Measurements from ENCODE around the gene MORC2. TPM values are rescaled to one million over a fixed set of nuclear protein-coding genes. Genes with fewer than 3 reads are reported as not detected.
A peak's percentile ranks its signal among the peaks of the same experiment; 100 is the strongest.

MORC2 gene
- total RNA-seq, 2 experiments from 2014 or later: 39.2 to 49.4 TPM

DNA sequence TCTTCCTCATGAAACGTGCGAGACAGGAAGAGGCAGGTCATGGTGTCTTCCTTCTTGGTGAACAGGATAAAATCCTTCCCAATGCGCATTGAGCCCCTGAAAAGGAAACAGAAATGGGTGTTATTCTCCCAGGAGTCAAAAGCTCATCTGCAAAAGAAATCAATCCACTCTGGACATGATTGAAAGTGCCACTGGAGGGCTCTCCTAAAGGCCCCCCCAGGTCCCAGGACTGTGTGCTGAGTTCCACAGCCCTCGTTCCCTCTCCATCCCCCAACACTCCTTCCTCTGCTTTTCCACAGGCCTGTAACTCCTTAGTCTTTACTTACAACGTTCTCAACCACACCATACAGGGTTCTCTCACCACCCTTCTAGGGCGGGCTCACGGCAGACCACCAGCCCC, 22.2 kb downstream of the MORC2 start:
- H3K27ac Mint-ChIP-seq: no peak overlapping the region
- CTCF ChIA-PET: interaction anchor here (0.8 to 1.2 kb wide), 4 partner anchors 8 to 447 kb away, joined by 3 to 5 read pairs (median 3); partner anchors contain the start of genes MORC2 and TUG1
- H3K9me3 Mint-ChIP-seq: peaks cover 3% of the 10 kb centered on the region
- H3K4me3 Mint-ChIP-seq: no peak overlapping the region
- H3K4me1 Mint-ChIP-seq: peaks cover 61% of the 10 kb centered on the region
- H3K27me3 Mint-ChIP-seq: no peaks in the 10 kb centered on the region
- H3K36me3 Mint-ChIP-seq (ENCODE audit: low read depth): peaks cover 64% of the 10 kb centered on the region
- POLR2A ChIA-PET: no interaction called here
- DNase-seq: no peak

DNA sequence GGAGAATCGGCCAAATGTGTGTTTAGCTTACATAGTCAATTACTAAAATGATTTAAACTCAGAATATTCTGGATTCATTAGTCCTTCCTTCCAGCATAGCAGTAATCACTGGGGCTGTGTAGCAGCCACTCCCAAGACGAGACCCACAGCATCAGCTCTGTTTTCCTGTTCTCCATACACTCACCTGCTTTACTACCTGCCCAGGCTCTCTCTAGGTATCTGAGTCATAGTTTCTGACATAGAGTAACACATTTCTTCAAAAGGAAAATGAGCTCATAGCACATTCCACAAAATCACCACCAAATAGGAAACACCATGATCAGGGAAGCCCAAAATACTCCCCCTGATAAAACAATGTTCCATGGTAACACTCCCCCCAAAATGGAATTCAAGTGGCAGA, 22.9 kb downstream of the MORC2 start:
- H3K9me3 Mint-ChIP-seq: peaks cover 3% of the 10 kb centered on the region
- H3K4me1 Mint-ChIP-seq: peaks cover 64% of the 10 kb centered on the region
- ChIA-PET CTCF (interaction anchor here (0.9 to 1.5 kb wide), 4 partner anchors 9 to 448 kb away, joined by 3 to 5 read pairs (median 3); no protein-coding TSS in a partner anchor), POLR2A (no interaction called here)
- H3K36me3 Mint-ChIP-seq (ENCODE audit: low read depth): peaks cover 65% of the 10 kb centered on the region
- H3K27me3 Mint-ChIP-seq: no peaks in the 10 kb centered on the region
- H3K27ac Mint-ChIP-seq: no peak overlapping the region
- no peak overlapping the region for H3K4me3 Mint-ChIP-seq
- DNase-seq: no peak

DNA sequence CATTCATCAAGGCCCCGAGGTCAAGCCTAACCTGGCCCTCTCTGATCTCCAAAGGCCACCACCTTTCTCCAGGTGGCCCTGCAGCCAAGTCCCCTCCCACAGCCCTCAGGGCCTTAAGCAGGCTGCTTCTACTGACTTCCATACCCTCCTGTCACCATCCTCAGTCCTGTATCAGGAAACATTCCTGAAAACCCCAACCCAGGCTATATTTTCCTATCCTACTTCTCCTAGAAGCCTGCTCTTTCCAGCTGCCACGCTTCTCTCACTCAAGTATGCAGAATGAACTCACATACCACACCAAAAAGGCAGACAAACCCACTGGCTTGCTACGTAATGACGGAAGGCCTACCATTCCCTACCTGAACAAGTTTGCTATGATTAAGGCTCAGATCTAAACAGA, 23.6 kb downstream of the MORC2 start:
- no peak overlapping the region for H3K27ac Mint-ChIP-seq
- peaks cover 71% of the 10 kb centered on the region for H3K4me1 Mint-ChIP-seq
- no peaks in the 10 kb centered on the region for H3K27me3 Mint-ChIP-seq
- no peak overlapping the region for H3K4me3 Mint-ChIP-seq
- ChIA-PET POLR2A (no interaction called here), CTCF (interaction anchor here (1.5 kb wide), 1 partner anchor 140 kb away, joined by 5 read pairs; no protein-coding TSS in a partner anchor)
- DNase-seq: no peak
- H3K9me3 Mint-ChIP-seq: peaks cover 3% of the 10 kb centered on the region
- peaks cover 65% of the 10 kb centered on the region for H3K36me3 Mint-ChIP-seq (ENCODE audit: low read depth)

DNA sequence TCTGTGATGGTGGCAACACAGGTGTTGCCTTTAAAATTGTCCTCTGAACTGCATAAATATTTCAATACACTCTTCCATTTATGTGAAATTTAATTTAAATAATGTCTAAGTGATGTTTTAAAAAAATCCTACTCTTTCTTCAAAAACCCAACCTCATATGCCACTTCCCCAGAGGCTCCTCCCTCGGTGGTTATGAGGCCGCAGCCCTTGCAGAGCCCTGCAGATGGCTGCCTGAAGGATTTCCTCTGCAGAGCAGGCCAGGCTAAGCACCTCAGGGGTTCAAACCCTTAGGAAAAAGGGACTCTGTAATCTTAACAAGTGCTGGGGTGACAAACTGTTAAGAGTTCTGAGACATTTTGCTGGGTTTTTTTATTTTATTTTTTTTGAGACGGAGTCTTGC, 25.2 kb downstream of the MORC2 start:
- no peaks in the 10 kb centered on the region for H3K27me3 Mint-ChIP-seq
- DNase-seq: peak; percentile 83
- H3K36me3 Mint-ChIP-seq (ENCODE audit: low read depth): peaks cover 72% of the 10 kb centered on the region
- H3K4me3 Mint-ChIP-seq: peak overlapping the region; percentile 30
- ChIA-PET CTCF (no interaction called here), POLR2A (no interaction called here)
- H3K27ac Mint-ChIP-seq: peak overlapping the region; percentile 83
- peaks cover 75% of the 10 kb centered on the region for H3K4me1 Mint-ChIP-seq
- peaks cover 3% of the 10 kb centered on the region for H3K9me3 Mint-ChIP-seq

DNA sequence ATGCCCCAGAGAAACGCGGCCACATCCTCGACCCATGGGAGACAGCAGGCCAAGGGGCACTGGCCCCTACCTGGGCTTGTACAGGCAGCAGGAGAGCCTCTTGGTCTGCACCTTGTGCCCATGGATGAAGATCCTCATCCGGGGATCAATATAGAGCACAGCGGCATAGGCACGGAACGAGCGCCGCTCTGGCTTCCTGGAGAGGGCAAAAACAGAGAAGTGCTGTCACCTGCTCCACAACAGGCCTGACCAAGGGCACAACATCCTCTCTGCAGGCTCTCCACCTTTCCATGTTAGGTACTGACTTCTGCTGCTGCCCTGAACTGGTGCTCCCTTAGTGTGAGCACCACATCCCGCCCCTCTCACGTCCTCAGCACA, 27.2 kb downstream of the MORC2 start:
- Mint-ChIP-seq H3K4me1 (peaks cover 76% of the 10 kb centered on the region), H3K27ac (peak overlapping the region; percentile 94)
- no peak for DNase-seq

DNA sequence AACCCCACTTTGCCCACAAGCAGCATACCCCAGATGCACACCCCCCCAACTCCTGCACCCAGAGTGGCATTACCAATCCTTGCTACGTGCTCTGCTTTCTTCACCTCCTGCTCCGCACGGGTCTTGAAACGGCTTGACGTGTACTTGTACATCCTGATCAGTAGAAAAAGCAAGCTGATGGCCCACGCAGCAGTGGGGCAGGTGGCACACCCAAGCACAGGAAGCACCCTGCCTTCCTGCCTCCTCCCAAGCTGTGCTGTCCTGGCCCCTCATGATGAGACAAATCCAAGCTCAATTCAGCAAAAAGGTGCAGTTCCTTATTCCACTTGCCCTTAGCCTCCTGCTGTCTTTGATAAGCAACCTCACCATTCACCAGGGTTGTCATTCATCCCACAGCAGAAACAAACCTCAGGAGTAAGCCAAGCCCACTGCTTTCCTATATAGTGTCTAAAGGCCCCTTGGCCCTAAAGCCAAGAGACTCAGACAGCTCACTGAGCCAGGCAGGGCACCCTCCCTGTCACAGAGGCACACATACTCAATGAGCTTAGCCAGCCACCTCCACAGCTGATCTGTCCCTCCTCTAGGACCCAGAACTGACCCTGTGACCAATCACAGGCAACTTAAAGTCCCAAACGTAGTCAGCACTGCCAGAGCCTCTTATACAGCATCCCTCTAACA, 27.8 kb downstream of the MORC2 start:
- DNase-seq: peak; percentile 59
- H3K27me3 Mint-ChIP-seq: no peaks in the 10 kb centered on the region
- peak overlapping the region; percentile 94 for H3K27ac Mint-ChIP-seq
- POLR2A ChIA-PET: no interaction called here
- peaks cover 71% of the 10 kb centered on the region for H3K4me1 Mint-ChIP-seq
- peaks cover 85% of the 10 kb centered on the region for H3K36me3 Mint-ChIP-seq (ENCODE audit: low read depth)
- CTCF ChIA-PET: interaction anchor here (0.8 to 1.1 kb wide), 2 partner anchors 11 to 48 kb away, joined by 3 to 4 read pairs; no protein-coding TSS in a partner anchor
- peaks cover 3% of the 10 kb centered on the region for H3K9me3 Mint-ChIP-seq
- H3K4me3 Mint-ChIP-seq: peak overlapping the region; percentile 70

More for the DNA sequence above, 27.2 kb downstream of the MORC2 start:
- Mint-ChIP-seq H3K27me3 (no peaks in the 10 kb centered on the region), H3K9me3 (peaks cover 3% of the 10 kb centered on the region), H3K36me3 (ENCODE audit: low read depth) (peaks cover 85% of the 10 kb centered on the region), H3K4me3 (peak overlapping the region; percentile 70)
- POLR2A ChIA-PET: no interaction called here
- CTCF ChIA-PET: no interaction called here

DNA sequence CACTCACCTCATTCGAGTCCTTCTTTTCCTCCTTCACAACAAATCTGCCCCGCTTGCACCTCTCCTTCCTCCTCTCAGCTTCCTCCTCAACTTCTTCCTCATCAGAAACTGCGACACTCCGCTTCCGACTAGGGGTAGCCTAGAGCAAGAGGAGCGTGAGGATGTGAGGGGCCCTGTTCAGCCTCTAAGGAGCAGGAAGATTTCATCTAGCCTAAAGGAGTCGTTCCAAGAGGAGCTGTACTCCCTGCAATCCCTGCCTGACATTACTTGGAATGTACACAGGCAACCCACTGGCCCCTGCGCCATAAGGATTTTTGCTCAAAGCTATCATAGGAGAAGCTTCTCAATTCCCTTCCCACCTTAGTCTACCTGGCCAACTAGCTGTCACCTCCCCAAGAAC, 34.5 kb downstream of the MORC2 start:
- DNase-seq: no peak
- Mint-ChIP-seq H3K9me3 (no peaks in the 10 kb centered on the region), H3K4me3 (no peak overlapping the region), H3K27me3 (no peaks in the 10 kb centered on the region), H3K27ac (no peak overlapping the region), H3K36me3 (ENCODE audit: low read depth) (peaks cover 76% of the 10 kb centered on the region), H3K4me1 (peaks cover 12% of the 10 kb centered on the region)
- CTCF ChIA-PET: no interaction called here
- POLR2A ChIA-PET: no interaction called here

DNA sequence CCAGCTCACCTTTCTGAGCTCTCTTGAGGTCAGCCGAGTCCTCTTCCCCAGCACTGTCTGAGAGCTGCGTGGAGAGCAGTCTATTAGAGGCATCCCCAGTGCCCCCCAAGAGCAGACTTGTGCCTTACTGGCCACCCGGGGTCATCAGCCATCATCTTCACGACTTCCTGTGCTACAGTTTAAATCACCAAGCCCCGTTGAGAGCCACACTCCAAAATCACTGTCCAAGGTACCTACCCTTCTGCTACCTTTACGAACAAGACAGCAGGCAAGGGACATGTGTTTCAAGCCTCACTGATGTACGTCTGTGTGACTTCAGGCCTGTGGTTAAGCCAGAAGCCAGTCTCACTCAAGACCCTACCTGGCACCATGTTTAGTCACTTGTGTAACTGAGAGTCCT, 35.1 kb downstream of the MORC2 start:
- CTCF ChIA-PET: no interaction called here
- no peaks in the 10 kb centered on the region for H3K27me3 Mint-ChIP-seq
- peaks cover 71% of the 10 kb centered on the region for H3K36me3 Mint-ChIP-seq (ENCODE audit: low read depth)
- H3K4me3 Mint-ChIP-seq: no peak overlapping the region
- POLR2A ChIA-PET: no interaction called here
- H3K4me1 Mint-ChIP-seq: peaks cover 10% of the 10 kb centered on the region
- no peaks in the 10 kb centered on the region for H3K9me3 Mint-ChIP-seq
- H3K27ac Mint-ChIP-seq: no peak overlapping the region
- DNase-seq: no peak

DNA sequence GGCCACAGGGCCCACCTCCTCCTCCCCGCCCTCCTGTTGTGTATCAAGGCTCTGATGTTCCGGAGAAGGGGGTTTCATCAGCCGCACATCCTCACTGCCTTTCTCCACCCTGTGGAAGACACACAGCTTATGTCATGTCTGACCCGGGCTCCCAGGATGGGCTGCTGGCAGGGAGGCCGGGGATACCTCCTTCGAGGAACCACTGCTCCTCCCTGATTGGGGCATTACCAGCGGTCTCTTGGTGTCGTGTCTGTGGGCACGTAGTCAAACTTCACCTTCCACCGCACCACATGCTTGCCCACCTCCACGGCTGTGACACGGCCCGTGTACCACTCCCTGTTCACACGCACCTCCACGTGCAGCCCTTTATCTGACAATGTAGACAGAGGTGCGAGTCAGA, 35.9 kb downstream of the MORC2 start:
- POLR2A ChIA-PET: no interaction called here
- no peak for DNase-seq
- H3K4me3 Mint-ChIP-seq: no peak overlapping the region
- CTCF ChIA-PET: no interaction called here
- H3K4me1 Mint-ChIP-seq: peaks cover 6% of the 10 kb centered on the region
- H3K27me3 Mint-ChIP-seq: no peaks in the 10 kb centered on the region
- H3K9me3 Mint-ChIP-seq: no peaks in the 10 kb centered on the region
- H3K27ac Mint-ChIP-seq: no peak overlapping the region
- H3K36me3 Mint-ChIP-seq (ENCODE audit: low read depth): peaks cover 69% of the 10 kb centered on the region

DNA sequence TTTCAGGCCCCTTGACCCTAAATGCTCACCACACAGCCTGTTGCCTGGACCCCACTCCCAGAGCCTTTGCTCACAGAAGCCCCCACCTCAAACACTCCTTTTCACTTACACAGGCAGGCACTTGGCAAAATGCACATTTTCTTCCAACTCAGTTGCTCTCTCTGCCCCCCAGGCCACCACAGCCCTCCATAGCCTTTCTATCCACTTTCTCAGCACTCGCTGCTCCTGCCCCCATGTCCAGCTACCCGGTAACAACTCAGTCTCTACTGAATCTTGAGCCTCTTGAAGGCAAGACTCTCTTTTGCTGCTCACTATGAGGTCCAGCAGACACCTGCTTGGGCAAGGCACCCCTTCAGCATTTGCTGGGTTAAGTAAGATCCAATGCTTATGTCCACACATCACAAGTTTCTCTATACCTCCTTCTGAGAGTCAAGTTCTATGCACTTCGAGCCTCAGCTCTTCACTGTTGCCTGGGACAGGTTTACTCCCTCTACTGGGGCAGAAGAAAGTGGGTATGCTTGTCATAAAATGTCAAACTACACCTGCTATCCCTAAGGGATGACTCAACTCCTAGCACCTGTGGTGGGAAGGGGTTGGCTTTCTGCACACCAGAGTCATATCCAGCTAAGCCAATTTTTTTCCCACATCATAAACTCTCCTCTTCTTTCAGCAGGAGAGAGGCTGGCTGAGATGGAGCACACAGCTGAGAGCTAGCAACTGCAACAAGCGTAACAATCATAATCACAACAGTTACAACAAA, 36.9 kb downstream of the MORC2 start:
- no peak for DNase-seq
- Mint-ChIP-seq H3K9me3 (no peaks in the 10 kb centered on the region), H3K4me1 (peaks cover 6% of the 10 kb centered on the region), H3K36me3 (ENCODE audit: low read depth) (peaks cover 70% of the 10 kb centered on the region), H3K27ac (peak overlapping the region; percentile 6), H3K4me3 (no peak overlapping the region), H3K27me3 (no peaks in the 10 kb centered on the region)
- POLR2A ChIA-PET: no interaction called here
- CTCF ChIA-PET: no interaction called here

DNA sequence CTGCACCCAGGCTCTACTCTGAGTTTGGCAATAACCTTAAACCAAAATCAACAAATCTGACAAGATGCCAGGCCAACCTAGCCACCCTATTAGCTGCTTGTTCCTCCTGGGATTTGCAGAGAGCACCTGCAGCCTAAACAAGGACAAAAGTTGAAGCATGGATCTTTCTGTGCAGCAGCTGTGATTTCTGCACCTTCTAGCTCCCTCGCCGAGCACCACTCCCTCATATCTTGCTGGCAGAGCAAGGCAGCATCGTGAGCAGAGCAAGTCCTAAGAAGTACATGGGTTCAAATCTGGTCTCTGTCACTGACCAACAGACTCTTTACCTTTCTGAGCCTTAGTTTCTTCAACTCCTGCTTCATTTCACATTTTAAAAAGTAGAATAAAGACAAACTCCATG, 38.3 kb downstream of the MORC2 start:
- POLR2A ChIA-PET: no interaction called here
- peaks cover 63% of the 10 kb centered on the region for H3K36me3 Mint-ChIP-seq (ENCODE audit: low read depth)

DNA sequence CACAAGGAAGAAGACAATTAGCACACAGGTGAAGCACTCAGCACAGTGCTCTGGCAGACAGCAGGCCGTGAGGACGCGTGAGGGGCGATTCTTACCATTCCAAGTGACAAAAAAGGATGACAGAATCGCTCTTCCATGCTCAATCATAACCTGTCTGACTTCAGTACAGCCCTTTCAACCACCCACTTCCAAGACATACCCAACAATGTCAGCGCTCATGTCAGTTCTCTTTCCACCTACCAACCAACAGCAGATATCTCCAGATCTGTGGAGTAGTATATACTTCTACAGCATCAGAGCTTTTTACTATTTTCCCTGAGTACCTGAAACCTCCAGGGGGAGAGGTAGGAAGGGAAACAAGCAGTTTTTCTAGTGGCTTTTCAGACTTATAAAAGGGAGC, 40.2 kb downstream of the MORC2 start:
- POLR2A ChIA-PET: no interaction called here
- H3K27me3 Mint-ChIP-seq: no peaks in the 10 kb centered on the region
- no peaks in the 10 kb centered on the region for H3K9me3 Mint-ChIP-seq
- CTCF ChIA-PET: no interaction called here
- no peak overlapping the region for H3K27ac Mint-ChIP-seq
- peaks cover 56% of the 10 kb centered on the region for H3K36me3 Mint-ChIP-seq (ENCODE audit: low read depth)
- no peak overlapping the region for H3K4me3 Mint-ChIP-seq
- peaks cover 3% of the 10 kb centered on the region for H3K4me1 Mint-ChIP-seq
- DNase-seq: no peak

More for the DNA sequence above, 38.3 kb downstream of the MORC2 start:
- no peaks in the 10 kb centered on the region for H3K9me3 Mint-ChIP-seq
- H3K27ac Mint-ChIP-seq: no peak overlapping the region
- DNase-seq: no peak
- peaks cover 3% of the 10 kb centered on the region for H3K4me1 Mint-ChIP-seq
- CTCF ChIA-PET: interaction anchor here (0.7 to 1.8 kb wide), 3 partner anchors 9 to 14 kb away, joined by 3 to 8 read pairs (median 4); no protein-coding TSS in a partner anchor
- no peak overlapping the region for H3K4me3 Mint-ChIP-seq
- H3K27me3 Mint-ChIP-seq: no peaks in the 10 kb centered on the region

DNA sequence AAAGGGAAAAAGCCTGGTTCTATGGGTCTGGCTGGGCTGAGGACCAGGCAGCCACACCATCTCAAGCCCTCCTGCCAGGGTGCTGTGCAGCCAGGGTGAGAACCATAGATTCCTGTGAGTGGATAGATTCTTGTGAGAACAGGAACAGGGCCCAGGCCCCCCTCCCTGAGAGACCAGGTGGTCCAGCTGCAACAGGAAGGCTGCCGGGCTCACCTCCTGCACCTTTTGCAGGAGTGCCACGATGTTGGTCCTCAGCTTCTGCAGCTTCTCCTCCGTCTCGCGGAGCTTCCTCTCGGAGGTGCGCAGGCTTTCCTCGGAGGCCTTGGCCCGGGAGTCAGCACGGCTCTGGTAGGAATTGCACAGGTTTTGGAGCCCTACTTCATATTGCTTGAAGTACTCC, 40.8 kb downstream of the MORC2 start:
- no peak for DNase-seq
- Mint-ChIP-seq H3K4me3 (no peak overlapping the region), H3K9me3 (no peaks in the 10 kb centered on the region), H3K27me3 (no peaks in the 10 kb centered on the region), H3K4me1 (peaks cover 3% of the 10 kb centered on the region), H3K36me3 (ENCODE audit: low read depth) (peaks cover 53% of the 10 kb centered on the region), H3K27ac (no peak overlapping the region)
- POLR2A ChIA-PET: no interaction called here
- CTCF ChIA-PET: no interaction called here
